IMR-90 (cell line): ENCODE measurements around the gene STPG1.

Experiments
- CEBPB ChIP-seq: IDR thresholded peaks from 2 replicates; pipeline ENCODE4 v1.6.1; 2012; ENCODE audit warnings: low read depth, low read length, improper control_type of control experiment
- CTCF ChIP-seq: conservative IDR thresholded peaks from 2 replicates; pipeline ENCODE4 v1.5.1; 2012; ENCODE audit warnings: mild to moderate bottlenecking, low read depth, low read length, improper control_type of control experiment
- FOS ChIP-seq: fragments of 150-350 bp; IDR thresholded peaks from 2 replicates; pipeline ENCODE4 v1.6.1; 2016; ENCODE audit warnings: low read depth, low read length
- MAFK ChIP-seq: IDR thresholded peaks from 2 replicates; pipeline ENCODE4 v1.6.1; 2012; ENCODE audit warnings: low read depth, low read length, improper control_type of control experiment
- NFE2L2 ChIP-seq: fragments of 150-350 bp; IDR thresholded peaks from 2 replicates; pipeline ENCODE4 v1.6.1; 2016; ENCODE audit warnings: low read depth, mild to moderate bottlenecking, low read length
- POLR2A ChIP-seq: IDR thresholded peaks from 2 replicates; pipeline ENCODE4 v1.6.1; 2012; ENCODE audit warnings: mild to moderate bottlenecking, low read depth, low read length
- RAD21 ChIP-seq: IDR thresholded peaks from 2 replicates; pipeline ENCODE4 v1.6.1; 2012; ENCODE audit warnings: low read length, improper control_type of control experiment
- RCOR1 ChIP-seq: IDR thresholded peaks from 2 replicates; pipeline ENCODE4 v1.6.1; 2012; ENCODE audit warnings: mild to moderate bottlenecking, low read length, improper control_type of control experiment; ENCODE audit not compliant: insufficient replicate concordance

- no peak for TF ChIP-seq CTCF
- no peak for TF ChIP-seq POLR2A
- no peak for TF ChIP-seq RAD21
- TF ChIP-seq RCOR1 = no peak
- no peak for TF ChIP-seq MAFK
- TF ChIP-seq FOS = no peak
- TF ChIP-seq NFE2L2 = no peak
- no peak for TF ChIP-seq CEBPB
Observed at GRCh38 chr1:24450857-24451397, 37.3 kb upstream of the STPG1 start.
